Left lung (tissue), 10 donors: ENCODE measurements around the gene PLXNB3. TPM values are rescaled to one million over a fixed set of nuclear protein-coding genes. Genes with fewer than 3 reads are reported as not detected.

Experiments
- ATAC-seq: fragments of 200-7000 bp; cut with Tn5 transposase; one replicate; pipeline ENCODE4 v1.9.1; 2020; ENCODE audit warnings: moderate library complexity
- DNase-seq, 4 donors: peaks; one replicate each; pipeline ENCODE4 v3.0.0-alpha.2; 2013 to 2020
- H3K27ac ChIP-seq, 2 donors: fragments of 200-600 bp; sonication (generic) in 1 of 2; one replicate each; pipeline versions ENCODE4 v1.5.0 to v1.8.0; 2020 to 2021
- H3K27me3 ChIP-seq, 2 donors: fragments of 200-600 bp; sonication (generic) in 1 of 2; one replicate each; pipeline versions ENCODE4 v1.5.0 to v1.8.0; 2020 to 2021
- H3K36me3 ChIP-seq, 2 donors: fragments of 200-600 bp; sonication (generic) in 1 of 2; one replicate each; pipeline versions ENCODE4 v1.5.0 to v1.8.0; 2020 to 2021
- H3K4me1 ChIP-seq, 2 donors: fragments of 200-600 bp; one replicate each; pipeline ENCODE4 v1.8.0; 2021
- H3K4me3 ChIP-seq, 2 donors: fragments of 200-600 bp; sonication (generic) in 1 of 2; one replicate each; pipeline versions ENCODE4 v1.5.0 to v1.8.0; 2020 to 2021; ENCODE audit warnings: mild to moderate bottlenecking in 1 of 2
- H3K9me3 ChIP-seq, 2 donors: fragments of 200-600 bp; sonication (generic) in 1 of 2; one replicate each; pipeline versions ENCODE4 v1.5.0 to v1.8.0; 2020 to 2021
- intact Hi-C, 2 donors: fragments of 100-400 bp; cut with DNase I; formaldehyde crosslinking; loops; one replicate each; pipeline versions ENCODE4 v1.11.2 to v1.14.2; 2022
- polyA plus RNA-seq, 6 donors: library from polyadenylated mRNA; unstranded; fragments of 120-200 nt; gene quantifications; one replicate each; pipeline ENCODE4 v1.2.1, GENCODE V29; 2013; ENCODE audit not compliant: insufficient read length in 6 of 6
- total RNA-seq, 2 donors: library from RNA; stranded (reverse); fragmentation: NEBNext Ultra II Directional; extraction: Animal tissue kit (Norgen Biotek cat#: 25700); gene quantifications; one replicate each; pipeline ENCODE4 v1.2.1, GENCODE V29; 2021
- TF ChIP-seq, protein P1 (sequence below), 2 donors: fragments of 200-600 bp; sonication (generic) in 1 of 2; IDR thresholded peaks; one replicate each; pipeline versions ENCODE4 v1.5.0 to v1.8.0; 2021; ENCODE audit warnings: antibody characterized with exemption in 2 of 2
- donor health status: DM: no; HTN: yes; CAD: no.
- donor health status: DM: no; HTN: no; CAD: no.

The PLXNB3 gene
- total and polyA plus RNA-seq, 8 donors = 2.7 to 5.2 (median 3.6) TPM

DNA sequence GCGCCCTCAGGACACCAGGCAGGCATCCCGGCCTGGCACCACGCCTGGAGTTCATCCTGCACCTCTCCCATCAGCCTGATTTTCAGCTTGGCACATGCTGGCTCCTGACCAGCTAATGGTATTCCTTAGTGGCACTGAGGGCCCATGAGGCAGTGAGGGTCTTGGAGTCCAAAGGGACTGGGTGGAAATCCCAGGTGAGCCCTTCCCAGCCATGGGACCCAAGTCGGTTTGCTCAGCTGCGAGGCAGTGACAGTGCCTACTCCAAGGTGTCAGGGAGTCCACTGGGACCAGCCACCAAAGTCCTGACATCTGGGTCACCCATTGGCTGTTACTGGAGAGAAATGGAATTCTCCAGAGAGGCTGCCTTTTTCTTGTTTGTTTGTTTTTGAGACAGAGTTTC, 35.3 kb downstream of the PLXNB3 start:
- H3K4me3 ChIP-seq = no peak overlapping the region
- TF ChIP-seq, protein P1, sequence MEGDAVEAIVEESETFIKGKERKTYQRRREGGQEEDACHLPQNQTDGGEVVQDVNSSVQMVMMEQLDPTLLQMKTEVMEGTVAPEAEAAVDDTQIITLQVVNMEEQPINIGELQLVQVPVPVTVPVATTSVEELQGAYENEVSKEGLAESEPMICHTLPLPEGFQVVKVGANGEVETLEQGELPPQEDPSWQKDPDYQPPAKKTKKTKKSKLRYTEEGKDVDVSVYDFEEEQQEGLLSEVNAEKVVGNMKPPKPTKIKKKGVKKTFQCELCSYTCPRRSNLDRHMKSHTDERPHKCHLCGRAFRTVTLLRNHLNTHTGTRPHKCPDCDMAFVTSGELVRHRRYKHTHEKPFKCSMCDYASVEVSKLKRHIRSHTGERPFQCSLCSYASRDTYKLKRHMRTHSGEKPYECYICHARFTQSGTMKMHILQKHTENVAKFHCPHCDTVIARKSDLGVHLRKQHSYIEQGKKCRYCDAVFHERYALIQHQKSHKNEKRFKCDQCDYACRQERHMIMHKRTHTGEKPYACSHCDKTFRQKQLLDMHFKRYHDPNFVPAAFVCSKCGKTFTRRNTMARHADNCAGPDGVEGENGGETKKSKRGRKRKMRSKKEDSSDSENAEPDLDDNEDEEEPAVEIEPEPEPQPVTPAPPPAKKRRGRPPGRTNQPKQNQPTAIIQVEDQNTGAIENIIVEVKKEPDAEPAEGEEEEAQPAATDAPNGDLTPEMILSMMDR (IDR thresholded peaks at IDR 0.05) = no peak
- intact Hi-C loops = no loop called here
- no peaks in the 10 kb centered on the region for H3K9me3 ChIP-seq
- H3K27me3 ChIP-seq = no peaks in the 10 kb centered on the region
- no peak overlapping the region for H3K27ac ChIP-seq
- H3K4me1 ChIP-seq = peaks cover 0 to 23% of the 10 kb centered on the region in 2 donors
- ATAC-seq (no peak), DNase-seq (no peak)
- peaks cover 0 to 30% of the 10 kb centered on the region in 2 donors for H3K36me3 ChIP-seq

DNA sequence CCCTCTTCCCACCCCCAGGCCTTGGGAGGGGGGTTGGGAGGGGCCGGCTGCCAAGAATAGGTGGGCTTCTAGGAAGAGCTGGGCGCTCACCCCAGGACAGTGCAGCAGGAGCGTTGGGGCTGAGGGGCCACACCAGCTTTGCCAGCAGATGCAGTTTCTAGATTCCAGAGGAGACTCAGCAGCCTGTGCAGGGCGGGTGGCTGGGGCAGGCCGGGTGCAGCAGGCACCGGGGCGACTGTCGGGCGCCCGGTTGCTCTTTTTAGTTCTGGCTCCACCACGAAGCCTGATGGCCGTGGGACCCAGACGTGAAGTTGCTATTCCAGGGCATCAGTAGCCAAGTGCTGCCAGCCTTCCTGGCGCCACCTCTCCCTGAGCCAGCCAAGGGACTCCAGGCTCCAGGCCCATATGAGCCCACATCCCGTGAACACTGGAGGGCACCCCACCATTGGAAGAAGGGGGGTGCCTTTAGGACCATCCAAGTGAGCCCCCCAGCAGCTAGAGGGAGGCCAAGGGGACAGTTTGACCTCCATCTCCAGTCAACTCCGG, 36.2 kb downstream of the PLXNB3 start:
- intact Hi-C loops = no loop called here
- H3K4me3 ChIP-seq = no peak overlapping the region
- no peak overlapping the region for H3K27ac ChIP-seq
- peaks cover 0 to 30% of the 10 kb centered on the region in 2 donors for H3K36me3 ChIP-seq
- no peaks in the 10 kb centered on the region for H3K27me3 ChIP-seq
- TF ChIP-seq, protein P1 (IDR thresholded peaks at IDR 0.05) = no peak
- no peaks in the 10 kb centered on the region for H3K9me3 ChIP-seq
- H3K4me1 ChIP-seq = peaks cover 0 to 19% of the 10 kb centered on the region in 2 donors
- DNase-seq (no peak), ATAC-seq (no peak)

DNA sequence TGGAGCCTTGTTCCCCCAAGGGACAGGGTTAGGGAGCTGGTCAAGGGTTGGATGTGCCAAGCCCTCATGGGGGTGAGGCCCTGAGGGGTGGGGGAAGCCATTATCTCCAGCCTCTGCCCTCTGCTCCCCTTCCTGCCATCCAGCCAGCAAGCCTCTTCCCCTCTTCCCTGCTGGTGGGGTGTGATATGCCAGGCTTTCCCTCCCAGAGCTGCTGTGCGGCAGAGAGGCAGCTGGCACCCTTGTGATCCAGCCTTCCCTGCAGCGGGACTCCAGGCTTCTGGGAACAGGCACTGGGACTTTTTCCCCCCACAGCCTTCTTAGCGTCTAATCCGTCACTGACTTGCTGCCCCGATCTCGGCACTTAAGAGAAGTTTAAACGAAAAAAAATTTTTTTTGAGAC, 36.7 kb downstream of the PLXNB3 start:
- H3K27ac ChIP-seq = no peak overlapping the region
- no peak overlapping the region for H3K4me3 ChIP-seq
- intact Hi-C loops = no loop called here
- no peaks in the 10 kb centered on the region for H3K9me3 ChIP-seq
- H3K27me3 ChIP-seq = no peaks in the 10 kb centered on the region
- TF ChIP-seq, protein P1 (IDR thresholded peaks at IDR 0.05) = no peak
- no peak for DNase-seq
- H3K4me1 ChIP-seq = peaks cover 0 to 14% of the 10 kb centered on the region in 2 donors
- H3K36me3 ChIP-seq = peaks cover 0 to 30% of the 10 kb centered on the region in 2 donors
- no peak for ATAC-seq

DNA sequence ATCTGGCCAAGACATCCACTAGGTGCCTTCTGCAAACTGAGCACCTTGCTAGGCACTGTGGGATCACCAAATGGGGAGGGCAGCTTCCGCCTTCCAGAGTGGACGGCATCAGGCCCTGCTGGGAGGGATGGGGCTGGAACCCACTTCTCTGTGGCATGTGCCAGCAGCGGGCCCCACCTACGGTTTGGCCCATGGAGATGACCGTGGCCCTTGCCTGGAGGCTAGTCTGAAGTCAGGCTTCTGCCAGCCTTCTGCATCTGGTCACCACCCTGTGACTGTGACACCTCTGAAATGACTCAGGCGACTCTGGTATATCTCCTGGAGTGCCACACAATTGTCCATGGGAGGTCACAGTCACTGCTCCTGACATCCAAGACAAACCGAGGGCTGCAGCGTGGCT, 37.6 kb downstream of the PLXNB3 start:
- H3K27ac ChIP-seq = no peak overlapping the region
- H3K4me1 ChIP-seq = peaks cover 0 to 5% of the 10 kb centered on the region in 2 donors
- ATAC-seq (no peak), DNase-seq (no peak)
- H3K9me3 ChIP-seq = no peaks in the 10 kb centered on the region
- intact Hi-C loops = no loop called here
- H3K27me3 ChIP-seq = no peaks in the 10 kb centered on the region
- no peak overlapping the region for H3K4me3 ChIP-seq
- TF ChIP-seq, protein P1 (IDR thresholded peaks at IDR 0.05) = no peak
- peaks cover 0 to 29% of the 10 kb centered on the region in 2 donors for H3K36me3 ChIP-seq

GRCh38 chrX:153802513-153803045, 38.5 kb downstream of the PLXNB3 start:
- ATAC-seq = no peak

More at GRCh38 chrX:153802513-153803045, 38.5 kb downstream of the PLXNB3 start:
- Histone ChIP-seq H3K27ac (no peak overlapping the region), H3K4me1 (no peaks in the 10 kb centered on the region), H3K9me3 (no peaks in the 10 kb centered on the region), H3K36me3 (peaks cover 0 to 20% of the 10 kb centered on the region in 2 donors), H3K4me3 (no peak overlapping the region), H3K27me3 (no peaks in the 10 kb centered on the region)
- DNase-seq = no peak
- TF ChIP-seq, protein P1 (IDR thresholded peaks at IDR 0.05) = no peak
- intact Hi-C loops = no loop called here
